Heart right ventricle (tissue), 16 donors: ENCODE results near the gene AURKA. TPM values are rescaled to one million over a fixed set of nuclear protein-coding genes. Genes with fewer than 3 reads are reported as not detected.

Experiments used
- ATAC-seq, 8 donors: fragments of 200-7000 bp; cut with Tn5 transposase; one replicate each; pipeline ENCODE4 v1.9.1; 2020; ENCODE audit warnings: mild to moderate bottlenecking in 8 of 8, moderate library complexity in 8 of 8, moderate number of reproducible peaks in 1 of 8
- DNase-seq, 2 donors: peaks; one replicate each; pipeline ENCODE4 v3.0.0-alpha.2; 2020
- H3K27ac ChIP-seq, 10 donors: fragments of 200-600 bp; sonication (generic) in 2 of 10; one replicate each; pipeline versions ENCODE4 v1.5.0 to v1.8.0; 2020 to 2022; ENCODE audit warnings: mild to moderate bottlenecking in 3 of 10
- H3K27me3 ChIP-seq, 7 donors: fragments of 200-600 bp; one replicate each; pipeline ENCODE4 v1.8.0; 2021 to 2022; ENCODE audit warnings: mild to moderate bottlenecking in 2 of 7
- H3K36me3 ChIP-seq, 9 donors: fragments of 200-600 bp; sonication (generic) in 1 of 9; one replicate each; pipeline versions ENCODE4 v1.5.0 to v1.8.0; 2020 to 2022; ENCODE audit warnings: mild to moderate bottlenecking in 2 of 9
- H3K4me1 ChIP-seq, 9 donors: fragments of 200-600 bp; sonication (generic) in 1 of 9; one replicate each; pipeline versions ENCODE4 v1.5.0 to v1.8.0; 2020 to 2022; ENCODE audit warnings: mild to moderate bottlenecking in 4 of 9
- H3K4me3 ChIP-seq, 10 donors: fragments of 200-600 bp; sonication (generic) in 2 of 10; one replicate each; pipeline versions ENCODE4 v1.5.0 to v1.8.0; 2020 to 2022; ENCODE audit warnings: mild to moderate bottlenecking in 7 of 10, moderate library complexity in 2 of 10
- H3K9me3 ChIP-seq, 11 donors: fragments of 200-600 bp in 10 of 11; sonication (generic) in 2 of 11; one replicate each; pipeline versions ENCODE4 v1.5.0 to v1.8.0; 2013 to 2022; ENCODE audit warnings: mild to moderate bottlenecking in 2 of 11, control low read depth in 1 of 11, moderate library complexity in 1 of 11
- CTCF ChIP-seq, 9 donors: fragments of 200-600 bp; sonication (generic) in 2 of 9; IDR thresholded peaks; one replicate each; pipeline versions ENCODE4 v1.5.0 to v1.8.0; 2021 to 2022; ENCODE audit warnings: antibody characterized with exemption in 9 of 9, mild to moderate bottlenecking in 5 of 9, moderate library complexity in 1 of 9
- WGBS, 2 donors: extraction: QIAGEN DNeasy Blood & Tissue Kit; methylation state at CpG; one replicate each; pipeline ENCODE4 v1.1.7; 2013; ENCODE audit warnings: inconsistent platforms in 1 of 2; 5-methylcytosine and 5-hydroxymethylcytosine counted together
- intact Hi-C, 10 donors: fragments of 100-400 bp; cut with DNase I; formaldehyde crosslinking; loops; one replicate each; pipeline versions ENCODE4 v1.11.1 to v1.14.2; 2022
- polyA plus RNA-seq, 2 donors: library from polyadenylated mRNA; stranded (reverse); fragments of 200-250 nt; gene quantifications; one replicate each; pipeline ENCODE4 v1.2.3, GENCODE V29; 2013
- total RNA-seq, 10 donors: library from RNA; stranded (reverse); fragmentation: NEBNext Ultra II Directional in 3 of 10; extraction: Animal tissue kit (Norgen Biotek cat#: 25700) in 3 of 10; gene quantifications; one replicate each; pipeline versions ENCODE4 v1.2.1 to v1.2.4, GENCODE V29; 2021 to 2023
- donor health status: Arrhythmogenic right ventricular cardiomyopathy.
- donor health status: ischemic (EF 13 %, LVEDD 7.1; RV severe dilation, severe dysfunction).
- donor health status: healthy with polysubstance abuse.
- donor health status: DM: no; HTN: yes; CAD: no.
- donor health status: DM: no; HTN: no; CAD: no.
- donor health status: ischemic (EF 25% LVEDD 6.9; RV normal size, moderate dysfunction).
- donor health status: ischemic (EF 25% LVEDD 5.7; RV mildly dilated, moderate dysfunction).
- donor health status: healthy.
- donor health status: DM: yes; HTN: yes; CAD: no.
- donor health status: Ischemic cardiomyopathy.
- donor health status: ischemic (EF 35%, LVEDD 5.7; RV mildly dilated, moderate dysfunction).
- donor health status: nonischemic (EF 11% LVEDD 7.7; RV severe dilation, severe dysfunction).
- donor health status: DM: yes; HTN: yes; CAD: no.
- donor health status: PGD.
- donor health status: ischemic (EF 29% LVEDD 5.4; RV normal size, mild dysfunction).
- donor health status: nonischemic (EF 23%, LVEDD 6.1; RV moderate dilation, normal function).

AURKA gene
- total and polyA plus RNA-seq, 12 donors: 2.4 to 12.2 (median 7.5) TPM

- Histone ChIP-seq H3K4me3 (no peak overlapping the region), H3K27ac (no peak overlapping the region), H3K36me3 (peaks cover 0 to 100% (median 69%) of the 10 kb centered on the region in 9 donors), H3K4me1 (peaks cover 0 to 11% (median 5%) of the 10 kb centered on the region in 9 donors), H3K9me3 (no peaks in the 10 kb centered on the region), H3K27me3 (no peaks in the 10 kb centered on the region)
- TF ChIP-seq CTCF (IDR thresholded peaks at IDR 0.05): peak; percentile 65 to 92 (median 86)
- DNase-seq (peak in 1 of 2 donors; percentile 71), ATAC-seq (peak in 5 of 8 donors; percentile 53 to 78 (median 68))
- intact Hi-C loops: loop anchor here in 1 of 10 donors (10.0 kb wide), 1 partner anchor 175 kb away; no protein-coding TSS in a partner anchor
Measured at GRCh38 chr20:56400001-56400640, 8.1 kb upstream of the AURKA start.

- 78 to 82% methylated on average over 4 of the region's 4 CpGs for WGBS, 2 donors
- no peak overlapping the region for H3K4me3 ChIP-seq
- H3K27ac ChIP-seq: no peak overlapping the region
- DNase-seq (no peak), ATAC-seq (no peak)
- no peaks in the 10 kb centered on the region for H3K9me3 ChIP-seq
- peaks cover 0 to 55% (median 42%) of the 10 kb centered on the region in 9 donors for H3K36me3 ChIP-seq
- no peak for TF ChIP-seq CTCF (IDR thresholded peaks at IDR 0.05)
- peaks cover 2 to 38% (median 29%) of the 10 kb centered on the region in 9 donors for H3K4me1 ChIP-seq
- no peaks in the 10 kb centered on the region for H3K27me3 ChIP-seq
- intact Hi-C loops: loop anchor here in 8 of 10 donors (5.0 to 10.0 kb wide), 6 partner anchors 33 to 182 kb away; partner anchors contain the start of gene RTF2 (in 4 of the 8)
Measured at GRCh38 chr20:56395166-56395565, 3.2 kb upstream of the AURKA start.

GRCh38 chr20:56393653-56394052, 1.6 kb upstream of the AURKA start:
- ATAC-seq (no peak), DNase-seq (no peak)
- intact Hi-C loops: loop anchor here in 4 of 10 donors (2.0 to 10.0 kb wide), 5 partner anchors 35 to 181 kb away; partner anchors contain the start of genes RTF2 (in 4 of the 4) and FAM210B (in 2 of the 4)
- Histone ChIP-seq H3K36me3 (peaks cover 0 to 51% (median 31%) of the 10 kb centered on the region in 9 donors), H3K4me1 (peaks cover 2 to 31% (median 23%) of the 10 kb centered on the region in 9 donors), H3K27ac (peak overlapping the region in 1 of 10 donors; percentile 93), H3K9me3 (no peaks in the 10 kb centered on the region), H3K4me3 (peak overlapping the region in 9 of 10 donors; percentile 73 to 94 (median 81)), H3K27me3 (no peaks in the 10 kb centered on the region)
- 74 to 75% methylated on average over 8 of the region's 8 CpGs for WGBS, 2 donors
- no peak for TF ChIP-seq CTCF (IDR thresholded peaks at IDR 0.05)

- intact Hi-C loops: loop anchor here in 4 of 10 donors (1.0 to 10.0 kb wide), 6 partner anchors 34 to 182 kb away; partner anchors contain the start of genes RTF2 (in 4 of the 4) and FAM210B (in 3 of the 4)
- no peak for TF ChIP-seq CTCF (IDR thresholded peaks at IDR 0.05)
- H3K36me3 ChIP-seq: peaks cover 0 to 49% (median 27%) of the 10 kb centered on the region in 9 donors
- peak overlapping the region; percentile 1 to 93 (median 84) for H3K27ac ChIP-seq
- ATAC-seq: peak in 2 of 8 donors; percentile 1 to 3
- H3K4me3 ChIP-seq: peak overlapping the region; percentile 57 to 94 (median 80)
- 2% methylated on average over 18 of the region's 18 CpGs for WGBS, 2 donors
- no peaks in the 10 kb centered on the region for H3K9me3 ChIP-seq
- peaks cover 2 to 31% (median 23%) of the 10 kb centered on the region in 9 donors for H3K4me1 ChIP-seq
- no peaks in the 10 kb centered on the region for H3K27me3 ChIP-seq
- no peak for DNase-seq
Measured at GRCh38 chr20:56392881-56393482, 967 bp upstream of the AURKA start.
